K562 (cell line): ENCODE data around the gene LRP6. TPM values are rescaled to one million over a fixed set of nuclear protein-coding genes. Genes with fewer than 3 reads are reported as not detected.
"Not testable (repeated sequence)": the region's sequence is repeated elsewhere in the genome, so short reads cannot be mapped to it uniquely, and the experiment has no call there.

Source experiments
- ATAC-seq: fragments of 200-7000 bp; cut with Tn5 transposase; 3 replicates; pipeline ENCODE4 v1.9.1; 2020; ENCODE audit warnings: moderate library complexity
- BruUV-seq: library from RNA; stranded (reverse); fragments of 400-500 nt; replicated peaks from 2 replicates; lab custom pipeline; 2021; lab: Mats Ljungman, UMichigan
- CTCF ChIA-PET: fragments of 300-600 bp; formaldehyde crosslinking; extraction: SDS; loops from one replicate; lab custom pipeline; 2021; ENCODE audit warnings: low intra/inter-chr PET ratio; lab: Yijun Ruan, JAX
- POLR2A ChIA-PET: fragments of 300-600, 350-650 bp; sonication (Branson Sonifier 250); formaldehyde crosslinking; extraction: SDS; loops from one replicate; lab custom pipeline; 2021; ENCODE audit warnings: antibody characterized with exemption, inconsistent platforms; lab: Yijun Ruan, JAX
- DNase-seq, 4 experiments: peaks; one replicate each; pipeline versions ENCODE4 v3.0.0 to v3.0.0-alpha.2; 2011 to 2018; ENCODE audit warnings: low spot score in 3 of 4, mixed read lengths in 3 of 4; ENCODE audit errors: extremely low read depth in 1 of 4
- FAIRE-seq: peaks from 2 replicates; lab custom pipeline; 2011; peaks lifted over from hg19 to GRCh38; lab: Jason Lieb, UNC
- H2AFZ ChIP-seq: 2 replicates; pipeline ENCODE4 v1.6.0; 2011; ENCODE audit warnings: low read depth, low read length, control low read depth, inconsistent platforms
- H3K27ac ChIP-seq: fragments of 200-600 bp; 3 replicates; pipeline ENCODE4 v1.8.0; 2011; ENCODE audit warnings: low read depth, mild to moderate bottlenecking, control low read depth, inconsistent platforms, low read length, moderate library complexity, mixed read lengths; ENCODE audit errors: extremely low read depth
- H3K27me3 ChIP-seq, 2 experiments: fragments of 300-600 bp in 1 of 2; 2 replicates in 1 of 2; 3 replicates in 1 of 2; pipeline versions ENCODE4 v1.6.0 to v1.8.0; 2011; ENCODE audit warnings: inconsistent platforms in 2 of 2, low read length in 2 of 2, mild to moderate bottlenecking in 1 of 2, mixed read lengths in 1 of 2, moderate library complexity in 1 of 2; ENCODE audit not compliant: control insufficient read depth in 2 of 2, insufficient read depth in 2 of 2
- H3K36me3 ChIP-seq: fragments of 300-600 bp; 3 replicates; pipeline ENCODE4 v1.8.0; 2011; ENCODE audit warnings: mild to moderate bottlenecking, low read length, inconsistent platforms; ENCODE audit not compliant: control insufficient read depth, insufficient read depth
- H3K4me1 ChIP-seq, 2 experiments: fragments of 200-600 bp in 1 of 2; replicated peaks in 1 of 2; 2 replicates in 1 of 2; 3 replicates in 1 of 2; pipeline versions ENCODE4 v1.5.1 to v1.8.0; 2011; ENCODE audit warnings: inconsistent platforms in 2 of 2, low read length in 2 of 2, mild to moderate bottlenecking in 1 of 2, mixed read lengths in 1 of 2, moderate library complexity in 1 of 2; ENCODE audit not compliant: control insufficient read depth in 2 of 2, insufficient read depth in 2 of 2
- H3K4me2 ChIP-seq: 2 replicates; pipeline ENCODE4 v1.6.1; 2011; ENCODE audit warnings: low read length, control low read depth, inconsistent platforms, mixed read lengths; ENCODE audit not compliant: insufficient read depth
- H3K4me3 ChIP-seq: fragments of 200-600 bp; sonication (generic), shearing (Covaris generic); 2 replicates; pipeline ENCODE4 v1.5.1; 2016; ENCODE audit warnings: control low read depth, inconsistent platforms
- H3K79me2 ChIP-seq: fragments of 200-600 bp; 3 replicates; pipeline ENCODE4 v1.8.0; 2011; ENCODE audit warnings: low read length, inconsistent platforms; ENCODE audit not compliant: control insufficient read depth, insufficient read depth
- H3K9ac ChIP-seq, 2 experiments: 2 replicates each; pipeline versions ENCODE4 v1.6.0 to v1.6.1; 2011; ENCODE audit warnings: low read depth in 2 of 2, low read length in 2 of 2, control low read depth in 1 of 2, inconsistent platforms in 1 of 2, mild to moderate bottlenecking in 1 of 2, mixed read lengths in 1 of 2; ENCODE audit not compliant: insufficient read depth in 1 of 2
- H3K9me1 ChIP-seq: one replicate; pipeline ENCODE4 v1.6.0; 2011; ENCODE audit warnings: inconsistent platforms, mild to moderate bottlenecking, low read length, moderate library complexity; ENCODE audit not compliant: control insufficient read depth, insufficient read depth
- H3K9me3 ChIP-seq: replicated peaks from 2 replicates; pipeline ENCODE4 v1.5.1; 2011; ENCODE audit warnings: low read depth, low read length, inconsistent platforms; ENCODE audit not compliant: control insufficient read depth, insufficient read depth
- H4K20me1 ChIP-seq: replicated peaks from 2 replicates; pipeline ENCODE4 v1.6.1; 2011; ENCODE audit warnings: low read length, inconsistent platforms, mixed read lengths; ENCODE audit not compliant: control insufficient read depth, insufficient read depth
- GTF2A2 ChIP-seq: IDR thresholded peaks from 2 replicates; pipeline ENCODE4 v1.6.1; 2016; ENCODE audit warnings: mild to moderate bottlenecking, missing genetic modification characterization, missing compliant biosample characterization
- WGBS: fragments of 100-300 bp; shearing (Covaris generic); methylation state at CpG from one replicate; pipeline ENCODE4 v1.1.6; 2016; ENCODE audit warnings: low coverage, mixed read lengths; ENCODE audit not compliant: insufficient coverage; ENCODE audit errors: missing lambda C conversion rate; 5-methylcytosine and 5-hydroxymethylcytosine counted together
- in situ Hi-C: fragments of 300-500 bp; cut with MboI; formaldehyde crosslinking; loops from 4 replicates; pipeline ENCODE4 v1.15.0; 2018; ENCODE audit warnings: inconsistent platforms, mixed read lengths
- intact Hi-C: fragments of 100-400 bp; cut with micrococcal nuclease; formaldehyde crosslinking; loops from 2 replicates; pipeline ENCODE4 v1.14.2; 2022
- polyA plus RNA-seq, 8 experiments: library from polyadenylated mRNA; depleted of rRNA in 4 of 8; stranded (reverse) in 5 of 8; unstranded in 3 of 8; fragments of >200 nt; fragmentation: Nextera tagmentation in 2 of 8; fragmentation: Illumina TruSeq in 1 of 8; extraction: Ambion mirVana in 2 of 8; extraction: Trizol in 1 of 8; gene quantifications; 2 replicates each; pipeline versions ENCODE4 v1.2.1 to v1.2.3, GENCODE V29; 2011 to 2014; ENCODE audit warnings: inconsistent platforms in 1 of 8, missing spikeins in 1 of 8
- total RNA-seq, 7 experiments: library from RNA; depleted of rRNA in 6 of 7; stranded (reverse); fragments of >200 nt in 6 of 7; fragmentation: Illumina TruSeq in 2 of 7; extraction: Trizol in 2 of 7; gene quantifications; 2 replicates each; pipeline versions ENCODE4 v1.2.1 to v1.2.3, GENCODE V29; 2011 to 2021; ENCODE audit warnings: low replicate concordance in 1 of 7
- TF ChIP-seq, protein P1 (sequence below), 2 experiments: IDR thresholded peaks in 1 of 2; conservative IDR thresholded peaks in 1 of 2; 2 replicates each; pipeline ENCODE4 v1.6.1; 2016; ENCODE audit warnings: low read depth in 2 of 2, mild to moderate bottlenecking in 1 of 2, missing compliant biosample characterization in 1 of 2, missing genetic modification characterization in 1 of 2, moderate library complexity in 1 of 2
- TF ChIP-seq, protein P2 (sequence below): fragments of 250-450 bp; sonication (Bioruptor Pico); IDR thresholded peaks from 2 replicates; pipeline ENCODE4 v1.8.0; 2022; ENCODE audit warnings: moderate library complexity, mild to moderate bottlenecking, inconsistent platforms
- TF ChIP-seq, protein P3 (sequence below): fragments of 200-800 bp; sonication (Bioruptor generic); IDR thresholded peaks from 2 replicates; pipeline ENCODE4 v1.6.1; 2017; ENCODE audit warnings: missing genetic modification characterization, missing compliant biosample characterization

Gene LRP6
- total and polyA plus RNA-seq, 9 of the 15 experiments (the other 6 are each of a cell fraction or from before 2014, with no cell fraction given): 3.0 to 17.0 (median 10.8) TPM

DNA sequence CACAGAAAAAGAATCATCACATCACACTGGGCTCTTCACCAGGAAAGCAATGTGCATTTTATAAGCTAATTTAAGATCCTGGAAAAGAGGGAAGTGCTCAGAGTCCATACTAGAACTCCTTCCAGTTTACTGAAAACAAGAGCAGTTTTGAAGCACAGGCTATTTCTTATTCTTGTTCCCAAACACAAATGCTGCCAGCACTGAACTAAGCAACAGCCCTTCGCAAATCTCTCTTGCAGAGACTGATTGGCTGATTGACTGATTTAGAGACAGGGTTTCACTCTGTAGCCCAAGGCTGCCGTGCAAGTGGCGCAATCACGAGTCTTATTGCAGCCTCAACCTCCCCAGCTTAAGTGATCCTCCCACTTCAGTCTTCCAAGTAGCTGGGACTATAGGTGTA lies 151.3 kb downstream of the LRP6 start (continued):
- TF ChIP-seq, protein P1, sequence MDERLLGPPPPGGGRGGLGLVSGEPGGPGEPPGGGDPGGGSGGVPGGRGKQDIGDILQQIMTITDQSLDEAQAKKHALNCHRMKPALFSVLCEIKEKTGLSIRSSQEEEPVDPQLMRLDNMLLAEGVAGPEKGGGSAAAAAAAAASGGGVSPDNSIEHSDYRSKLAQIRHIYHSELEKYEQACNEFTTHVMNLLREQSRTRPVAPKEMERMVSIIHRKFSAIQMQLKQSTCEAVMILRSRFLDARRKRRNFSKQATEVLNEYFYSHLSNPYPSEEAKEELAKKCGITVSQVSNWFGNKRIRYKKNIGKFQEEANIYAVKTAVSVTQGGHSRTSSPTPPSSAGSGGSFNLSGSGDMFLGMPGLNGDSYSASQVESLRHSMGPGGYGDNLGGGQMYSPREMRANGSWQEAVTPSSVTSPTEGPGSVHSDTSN (CRISPR knock-in tag; IDR thresholded peaks at IDR 0.05; ENCODE audit: low read depth): no peak
- TF ChIP-seq, protein P1 (tag; conservative IDR thresholded peaks at IDR 0.05; ENCODE audit: low read depth): no peak
- TF ChIP-seq, protein P2, sequence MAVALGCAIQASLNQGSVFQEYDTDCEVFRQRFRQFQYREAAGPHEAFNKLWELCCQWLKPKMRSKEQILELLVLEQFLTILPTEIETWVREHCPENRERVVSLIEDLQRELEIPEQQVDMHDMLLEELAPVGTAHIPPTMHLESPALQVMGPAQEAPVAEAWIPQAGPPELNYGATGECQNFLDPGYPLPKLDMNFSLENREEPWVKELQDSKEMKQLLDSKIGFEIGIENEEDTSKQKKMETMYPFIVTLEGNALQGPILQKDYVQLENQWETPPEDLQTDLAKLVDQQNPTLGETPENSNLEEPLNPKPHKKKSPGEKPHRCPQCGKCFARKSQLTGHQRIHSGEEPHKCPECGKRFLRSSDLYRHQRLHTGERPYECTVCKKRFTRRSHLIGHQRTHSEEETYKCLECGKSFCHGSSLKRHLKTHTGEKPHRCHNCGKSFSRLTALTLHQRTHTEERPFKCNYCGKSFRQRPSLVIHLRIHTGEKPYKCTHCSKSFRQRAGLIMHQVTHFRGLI: no peak
- TF ChIP-seq, protein P3, sequence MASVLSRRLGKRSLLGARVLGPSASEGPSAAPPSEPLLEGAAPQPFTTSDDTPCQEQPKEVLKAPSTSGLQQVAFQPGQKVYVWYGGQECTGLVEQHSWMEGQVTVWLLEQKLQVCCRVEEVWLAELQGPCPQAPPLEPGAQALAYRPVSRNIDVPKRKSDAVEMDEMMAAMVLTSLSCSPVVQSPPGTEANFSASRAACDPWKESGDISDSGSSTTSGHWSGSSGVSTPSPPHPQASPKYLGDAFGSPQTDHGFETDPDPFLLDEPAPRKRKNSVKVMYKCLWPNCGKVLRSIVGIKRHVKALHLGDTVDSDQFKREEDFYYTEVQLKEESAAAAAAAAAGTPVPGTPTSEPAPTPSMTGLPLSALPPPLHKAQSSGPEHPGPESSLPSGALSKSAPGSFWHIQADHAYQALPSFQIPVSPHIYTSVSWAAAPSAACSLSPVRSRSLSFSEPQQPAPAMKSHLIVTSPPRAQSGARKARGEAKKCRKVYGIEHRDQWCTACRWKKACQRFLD: no peak
- TF ChIP-seq GTF2A2 (tag): no peak

DNA sequence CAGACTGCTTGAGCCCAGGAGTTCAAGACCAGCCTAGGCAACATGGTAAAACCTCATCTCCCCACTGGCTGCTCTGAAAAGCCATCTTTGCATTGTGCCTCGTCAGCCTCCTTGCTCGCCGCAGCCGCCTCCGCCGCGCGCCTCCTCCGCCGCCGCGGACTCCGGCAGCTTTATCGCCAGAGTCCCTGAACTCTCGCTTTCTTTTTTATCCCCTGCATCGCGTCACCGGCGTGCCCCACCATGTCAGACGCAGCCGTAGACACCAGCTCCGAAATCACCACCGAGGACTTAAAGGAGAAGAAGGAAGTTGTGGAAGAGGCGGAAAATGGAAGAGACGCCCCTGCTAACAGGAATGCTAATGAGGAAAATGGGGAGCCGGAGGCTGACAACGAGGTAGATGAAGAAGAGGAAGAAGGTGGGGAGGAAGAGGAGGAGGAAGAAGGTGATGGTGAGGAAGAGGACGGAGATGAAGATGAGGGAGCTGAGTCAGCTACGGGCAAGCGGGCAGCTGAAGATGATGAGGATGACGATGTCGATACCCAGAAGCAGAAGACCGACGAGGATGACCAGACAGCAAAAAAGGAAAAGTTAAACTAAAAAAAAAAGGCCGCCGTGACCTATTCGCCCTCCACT lies 155.8 kb downstream of the LRP6 start:
- CTCF ChIA-PET, H3K9ac ChIP-seq, H3K27ac ChIP-seq, BruUV-seq, FAIRE-seq, intact Hi-C loops, H3K9me1 ChIP-seq, DNase-seq, ATAC-seq, H3K4me1 ChIP-seq, H2AFZ ChIP-seq, H3K4me3 ChIP-seq, H3K79me2 ChIP-seq, in situ Hi-C loops, H3K9me3 ChIP-seq, H3K4me2 ChIP-seq, H3K27me3 ChIP-seq, H4K20me1 ChIP-seq, H3K36me3 ChIP-seq: not testable (repeated sequence)
- WGBS: 80% methylated on average over 2 of the region's 37 CpGs
- POLR2A ChIA-PET: interaction anchor here (0.6 kb wide), 1 partner anchor 27 kb away, joined by 3 read pairs; no protein-coding TSS in a partner anchor
